GM12872 (cell line): Measurements from ENCODE around the gene CFL1.

Source experiments
- TF ChIP-seq, protein P1 (sequence below): IDR thresholded peaks from 3 replicates; pipeline ENCODE4 v1.5.1; 2011; ENCODE audit warnings: low read depth, mild to moderate bottlenecking, low read length, moderate library complexity; ENCODE audit not compliant: insufficient read depth

CFL1 gene

DNA sequence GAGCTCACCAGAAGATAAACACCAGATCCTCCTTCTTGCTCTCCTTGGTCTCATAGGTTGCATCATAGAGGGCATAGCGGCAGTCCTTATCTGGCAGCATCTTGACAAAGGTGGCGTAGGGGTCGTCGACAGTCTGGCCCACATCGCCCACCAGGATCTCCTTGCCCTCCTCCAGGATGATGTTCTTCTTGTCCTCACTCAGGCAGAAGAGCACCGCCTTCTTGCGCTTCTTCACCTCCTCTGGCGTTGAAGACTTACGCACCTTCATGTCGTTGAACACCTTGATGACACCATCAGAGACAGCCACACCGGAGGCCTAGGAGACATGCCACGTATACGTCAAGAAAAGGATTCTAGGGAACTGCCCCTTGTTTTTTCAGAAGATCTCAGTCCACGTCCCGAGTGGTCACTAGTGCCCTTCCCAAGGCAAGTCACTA lies 2.0 kb downstream of the CFL1 start:
- TF ChIP-seq, protein P1, sequence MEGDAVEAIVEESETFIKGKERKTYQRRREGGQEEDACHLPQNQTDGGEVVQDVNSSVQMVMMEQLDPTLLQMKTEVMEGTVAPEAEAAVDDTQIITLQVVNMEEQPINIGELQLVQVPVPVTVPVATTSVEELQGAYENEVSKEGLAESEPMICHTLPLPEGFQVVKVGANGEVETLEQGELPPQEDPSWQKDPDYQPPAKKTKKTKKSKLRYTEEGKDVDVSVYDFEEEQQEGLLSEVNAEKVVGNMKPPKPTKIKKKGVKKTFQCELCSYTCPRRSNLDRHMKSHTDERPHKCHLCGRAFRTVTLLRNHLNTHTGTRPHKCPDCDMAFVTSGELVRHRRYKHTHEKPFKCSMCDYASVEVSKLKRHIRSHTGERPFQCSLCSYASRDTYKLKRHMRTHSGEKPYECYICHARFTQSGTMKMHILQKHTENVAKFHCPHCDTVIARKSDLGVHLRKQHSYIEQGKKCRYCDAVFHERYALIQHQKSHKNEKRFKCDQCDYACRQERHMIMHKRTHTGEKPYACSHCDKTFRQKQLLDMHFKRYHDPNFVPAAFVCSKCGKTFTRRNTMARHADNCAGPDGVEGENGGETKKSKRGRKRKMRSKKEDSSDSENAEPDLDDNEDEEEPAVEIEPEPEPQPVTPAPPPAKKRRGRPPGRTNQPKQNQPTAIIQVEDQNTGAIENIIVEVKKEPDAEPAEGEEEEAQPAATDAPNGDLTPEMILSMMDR = no peak

DNA sequence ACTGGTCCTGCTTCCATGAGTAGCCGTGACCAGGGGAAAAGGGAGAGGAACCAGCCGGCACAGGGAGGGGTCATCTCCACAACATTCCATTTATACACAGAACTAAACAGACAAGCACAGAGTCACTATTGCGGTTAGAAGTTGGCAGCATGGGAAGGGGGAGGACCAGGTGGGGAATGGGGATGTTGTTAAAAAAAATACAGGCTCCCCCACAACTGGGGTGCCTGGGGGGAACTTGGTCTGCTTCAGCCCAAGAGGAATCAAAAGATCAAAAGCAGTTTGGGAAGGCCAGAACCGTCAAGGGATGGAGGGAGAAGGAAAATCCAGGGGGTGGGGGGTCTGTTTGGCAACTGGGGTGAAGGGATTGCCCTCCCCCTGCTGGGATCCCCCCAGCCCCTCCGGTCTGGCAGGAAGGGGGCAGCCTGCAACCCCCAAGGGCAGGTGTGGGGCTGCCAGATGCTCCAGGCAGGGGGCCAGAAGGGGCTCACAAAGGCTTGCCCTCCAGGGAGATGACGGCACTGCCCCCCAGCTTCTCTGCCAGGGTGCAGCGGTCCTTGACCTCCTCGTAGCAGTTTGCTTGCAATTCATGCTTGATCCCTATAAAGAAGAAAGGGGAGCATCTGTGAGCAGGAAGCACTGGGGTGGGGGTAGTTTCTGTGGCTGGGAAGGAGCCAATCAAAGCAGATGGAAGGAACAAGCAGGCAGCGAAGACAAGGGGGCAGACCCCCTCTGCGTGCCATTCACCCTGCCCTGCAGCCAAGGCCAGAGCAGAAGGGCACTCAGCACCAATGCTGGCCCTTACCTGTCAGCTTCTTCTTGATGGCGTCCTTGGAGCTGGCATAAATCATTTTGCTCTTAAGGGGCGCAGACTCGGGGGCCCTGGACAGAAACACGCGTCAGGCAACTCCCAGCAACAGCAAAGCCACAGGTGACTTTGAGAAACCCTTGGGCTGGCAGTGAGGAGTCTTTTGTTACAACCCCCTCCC lies 2.8 kb downstream of the CFL1 start:
- TF ChIP-seq, protein P1 = no peak

DNA sequence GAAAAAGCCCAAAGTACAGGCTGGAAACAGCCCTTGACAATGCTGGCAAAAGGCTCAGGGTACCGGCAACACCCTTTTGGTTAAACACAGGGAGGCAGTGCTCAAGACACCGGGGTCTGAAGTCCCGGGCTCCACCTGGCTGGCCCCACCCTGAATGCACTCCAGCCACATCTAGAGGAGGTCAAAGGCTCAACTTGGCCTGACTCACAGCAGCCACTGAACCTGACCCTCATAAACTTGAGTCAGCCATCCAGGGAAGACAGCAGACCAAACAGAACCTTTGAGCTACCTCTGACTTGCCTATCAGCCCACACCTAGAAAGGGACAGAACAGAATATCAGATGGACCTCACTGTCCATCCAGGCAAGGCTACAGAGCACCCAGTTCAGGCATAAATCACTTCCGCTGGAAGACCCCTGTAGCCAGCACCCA lies 3.8 kb downstream of the CFL1 start:
- TF ChIP-seq, protein P1 = no peak

DNA sequence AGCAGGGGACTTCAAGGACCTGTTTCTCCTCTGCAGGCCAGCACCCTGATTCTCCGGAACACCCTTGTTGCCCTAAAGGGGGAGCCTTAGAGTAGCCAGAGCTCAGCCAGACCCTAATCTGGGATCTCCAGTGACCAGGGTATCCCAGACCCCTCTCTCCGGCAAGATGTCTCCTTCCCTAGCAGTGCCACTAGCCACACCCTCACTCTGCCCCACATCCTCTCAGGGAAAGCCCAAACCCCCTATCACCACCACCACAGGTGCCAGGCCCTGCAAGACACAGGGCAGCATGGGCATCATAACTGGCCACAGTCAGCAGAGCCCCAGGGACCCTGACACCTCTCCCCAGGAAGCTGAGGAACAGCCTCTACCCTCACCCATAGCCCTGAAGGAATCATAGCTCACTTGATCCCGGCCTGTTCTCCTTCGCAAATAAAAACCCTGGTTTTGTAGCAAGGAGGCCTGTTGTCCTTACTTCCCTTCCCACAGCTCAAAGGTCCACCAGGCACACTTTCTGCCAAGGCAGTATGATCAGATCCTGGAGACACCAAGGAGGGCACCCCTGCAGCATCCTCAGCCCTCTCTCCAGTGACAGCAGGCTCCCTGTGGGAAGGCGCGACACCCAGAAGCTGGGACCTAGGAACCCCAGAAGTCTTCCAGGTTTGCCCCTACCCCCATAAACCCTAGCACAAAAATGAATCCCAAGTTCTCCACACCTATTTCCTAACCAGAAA lies 4.6 kb downstream of the CFL1 start:
- TF ChIP-seq, protein P1 = 0 out of 3 replicates have a peak, but pooled peaks have one; percentile 7

DNA sequence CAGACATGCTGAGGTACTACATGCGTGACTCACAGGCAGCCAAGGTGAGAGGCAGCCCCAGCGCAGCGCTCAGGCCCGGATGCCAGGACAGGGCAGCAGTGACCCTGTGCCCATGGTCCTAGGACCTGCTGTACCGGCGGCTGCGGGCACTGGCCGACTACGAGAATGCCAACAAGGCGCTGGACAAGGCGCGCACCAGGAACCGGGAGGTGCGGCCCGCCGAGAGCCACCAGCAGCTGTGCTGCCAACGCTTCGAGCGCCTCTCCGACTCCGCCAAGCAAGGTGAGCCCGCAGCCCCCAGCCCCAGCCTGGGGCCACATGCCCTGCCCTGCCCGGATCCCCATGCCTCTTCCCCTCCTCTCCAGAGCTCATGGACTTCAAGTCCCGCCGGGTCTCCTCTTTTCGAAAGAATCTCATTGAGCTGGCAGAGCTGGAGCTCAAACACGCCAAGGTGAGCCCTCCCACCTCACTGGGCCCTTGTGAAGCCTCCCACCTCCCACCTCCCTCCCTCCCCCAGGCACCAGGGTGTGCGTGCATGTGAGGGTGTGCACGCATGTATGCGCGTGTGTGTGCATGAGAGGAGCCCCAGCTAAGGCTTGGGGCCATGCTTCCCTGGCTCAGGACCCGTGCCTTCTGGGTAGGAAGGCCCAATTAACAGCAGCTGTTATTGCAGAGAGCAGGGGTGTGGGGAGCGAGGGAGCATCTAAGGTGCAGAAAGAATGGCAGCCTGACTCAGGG lies 5.3 kb downstream of the CFL1 start:
- TF ChIP-seq, protein P1 = no peak

DNA sequence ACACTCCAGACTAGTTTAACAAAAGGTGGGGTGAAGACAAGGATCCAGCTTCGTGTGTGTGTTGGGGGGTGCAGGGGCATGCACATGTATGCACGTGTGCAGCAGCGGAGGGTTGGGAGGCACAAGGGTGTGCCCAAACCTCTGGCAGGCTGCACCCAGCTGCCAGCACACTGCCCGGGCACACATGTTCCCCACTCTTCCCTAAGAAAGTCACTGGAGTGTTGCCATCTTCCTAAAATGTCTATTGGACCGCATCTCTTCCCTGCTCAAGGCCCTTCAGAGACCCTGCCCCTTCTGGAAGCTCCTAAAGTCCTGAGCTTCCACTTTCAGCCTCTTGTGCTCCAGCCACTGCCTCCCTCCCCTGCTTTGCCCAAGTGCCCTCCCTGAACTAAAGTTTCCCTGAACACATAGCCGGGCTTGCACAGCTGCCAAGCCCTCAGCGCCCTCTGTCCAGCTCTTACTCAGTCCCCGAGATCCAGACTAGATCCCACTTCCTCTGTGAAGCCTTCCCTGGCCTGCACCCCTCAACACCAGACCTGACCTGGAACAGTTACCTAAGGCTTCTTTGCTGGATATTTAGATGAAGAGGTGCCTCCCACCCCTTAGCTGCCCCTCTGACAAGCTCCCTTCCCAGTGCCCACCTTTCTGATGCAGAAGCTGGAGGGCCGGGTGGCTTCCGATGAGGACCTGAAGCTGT lies 6.0 kb downstream of the CFL1 start:
- TF ChIP-seq, protein P1 = no peak
